ENCODE results near the gene SPSB2.

The SPSB2 gene, protein sequence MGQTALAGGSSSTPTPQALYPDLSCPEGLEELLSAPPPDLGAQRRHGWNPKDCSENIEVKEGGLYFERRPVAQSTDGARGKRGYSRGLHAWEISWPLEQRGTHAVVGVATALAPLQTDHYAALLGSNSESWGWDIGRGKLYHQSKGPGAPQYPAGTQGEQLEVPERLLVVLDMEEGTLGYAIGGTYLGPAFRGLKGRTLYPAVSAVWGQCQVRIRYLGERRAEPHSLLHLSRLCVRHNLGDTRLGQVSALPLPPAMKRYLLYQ

GRCh38 chr12:6873094-6874014, at the start of gene SPSB2:
Gene SPSB2 (minus strand): TSS chr12:6873303. CDS start chr12:6872901, 402 bp downstream.
- Histone ChIP-seq H3K9me3 (ENCODE audit: insufficient read depth, low read depth, low read length) (no peaks in the 10 kb centered on the region), H3K27me3 (ENCODE audit: insufficient read depth, low read length) (no peaks in the 10 kb centered on the region), H3K9ac (ENCODE audit: low read depth, low read length) (peak within 1 kb of the TSS; percentile 95), H3K4me1 (ENCODE audit: insufficient read depth, low read length) (0 out of 2 replicates have a peak, but pooled peaks cover 5% of the 10 kb centered on the region), H3K36me3 (ENCODE audit: insufficient read depth, low read depth, low read length) (peaks cover 33% of the 10 kb centered on the region), H3K4me3 (ENCODE audit: low read length) (peak within 1 kb of the TSS; percentile 96), H3K27ac (ENCODE audit: low read length) (peak within 1 kb of the TSS; percentile 64)

- no peaks in the 10 kb centered on the region for H3K9me3 ChIP-seq (ENCODE audit: insufficient read depth, low read depth, low read length)
- H3K4me1 ChIP-seq (ENCODE audit: insufficient read depth, low read length) = peaks cover 21% of the 10 kb centered on the region; the same call in 1 of the 2 replicates
- H3K4me3 ChIP-seq (ENCODE audit: low read length) = no peak overlapping the region
- no peak overlapping the region for H3K9ac ChIP-seq (ENCODE audit: low read depth, low read length)
- peaks cover 57% of the 10 kb centered on the region for H3K36me3 ChIP-seq (ENCODE audit: insufficient read depth, low read depth, low read length)
- no peaks in the 10 kb centered on the region for H3K27me3 ChIP-seq (ENCODE audit: insufficient read depth, low read length)
- no peak overlapping the region for H3K27ac ChIP-seq (ENCODE audit: low read length)
These were observed 49.2 kb upstream of the SPSB2 start for GRCh38 chr12:6921996-6922946.

DNA sequence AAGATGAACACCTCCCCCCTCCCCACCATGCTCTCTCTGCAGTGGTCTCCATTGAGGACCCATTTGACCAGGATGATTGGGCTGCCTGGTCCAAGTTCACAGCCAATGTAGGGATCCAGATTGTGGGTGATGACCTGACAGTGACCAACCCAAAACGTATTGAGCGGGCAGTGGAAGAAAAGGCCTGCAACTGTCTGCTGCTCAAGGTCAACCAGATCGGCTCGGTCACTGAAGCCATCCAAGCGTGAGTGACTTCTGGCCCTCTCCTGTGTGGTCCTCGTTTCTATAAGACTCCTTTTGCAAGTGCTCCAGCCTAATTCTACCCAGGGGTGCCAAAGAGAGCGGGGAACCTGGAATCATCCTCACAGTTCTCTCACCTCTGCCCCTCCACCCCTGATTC, 48.4 kb upstream of the SPSB2 start:
- H3K9me3 ChIP-seq (ENCODE audit: insufficient read depth, low read depth, low read length) = no peaks in the 10 kb centered on the region
- H3K9ac ChIP-seq (ENCODE audit: low read depth, low read length) = no peak overlapping the region
- H3K4me3 ChIP-seq (ENCODE audit: low read length) = no peak overlapping the region
- peaks cover 65% of the 10 kb centered on the region for H3K36me3 ChIP-seq (ENCODE audit: insufficient read depth, low read depth, low read length)
- H3K4me1 ChIP-seq (ENCODE audit: insufficient read depth, low read length) = peaks cover 14% of the 10 kb centered on the region; the same call in 1 of the 2 replicates
- H3K27ac ChIP-seq (ENCODE audit: low read length) = no peak overlapping the region
- H3K27me3 ChIP-seq (ENCODE audit: insufficient read depth, low read length) = no peaks in the 10 kb centered on the region

- no peak overlapping the region for H3K4me3 ChIP-seq (ENCODE audit: low read length)
- H3K4me1 ChIP-seq (ENCODE audit: insufficient read depth, low read length) = peaks cover 3% of the 10 kb centered on the region; the same call in 1 of the 2 replicates
- no peak overlapping the region for H3K27ac ChIP-seq (ENCODE audit: low read length)
- H3K27me3 ChIP-seq (ENCODE audit: insufficient read depth, low read length) = no peaks in the 10 kb centered on the region
- no peak overlapping the region for H3K9ac ChIP-seq (ENCODE audit: low read depth, low read length)
- peaks cover 73% of the 10 kb centered on the region for H3K36me3 ChIP-seq (ENCODE audit: insufficient read depth, low read depth, low read length)
- no peaks in the 10 kb centered on the region for H3K9me3 ChIP-seq (ENCODE audit: insufficient read depth, low read depth, low read length)
These were observed 46.5 kb upstream of the SPSB2 start for GRCh38 chr12:6919588-6919987.

- Histone ChIP-seq H3K27ac (ENCODE audit: low read length) (no peak overlapping the region), H3K36me3 (ENCODE audit: insufficient read depth, low read depth, low read length) (peaks cover 59% of the 10 kb centered on the region), H3K27me3 (ENCODE audit: insufficient read depth, low read length) (peaks cover 5% of the 10 kb centered on the region), H3K9me3 (ENCODE audit: insufficient read depth, low read depth, low read length) (no peaks in the 10 kb centered on the region), H3K4me3 (ENCODE audit: low read length) (no peak overlapping the region), H3K4me1 (ENCODE audit: insufficient read depth, low read length) (peaks cover 4% of the 10 kb centered on the region; the same call in 1 of the 2 replicates), H3K9ac (ENCODE audit: low read depth, low read length) (no peak overlapping the region)
These were observed 44.6 kb upstream of the SPSB2 start for GRCh38 chr12:6917491-6918231.

- Histone ChIP-seq H3K36me3 (ENCODE audit: insufficient read depth, low read depth, low read length) (peaks cover 48% of the 10 kb centered on the region), H3K27me3 (ENCODE audit: insufficient read depth, low read length) (peaks cover 5% of the 10 kb centered on the region), H3K4me1 (ENCODE audit: insufficient read depth, low read length) (peaks cover 4% of the 10 kb centered on the region; the same call in 1 of the 2 replicates), H3K27ac (ENCODE audit: low read length) (no peak overlapping the region), H3K9me3 (ENCODE audit: insufficient read depth, low read depth, low read length) (no peaks in the 10 kb centered on the region), H3K9ac (ENCODE audit: low read depth, low read length) (no peak overlapping the region), H3K4me3 (ENCODE audit: low read length) (no peak overlapping the region)
These were observed 43.5 kb upstream of the SPSB2 start for GRCh38 chr12:6916426-6917200.

DNA sequence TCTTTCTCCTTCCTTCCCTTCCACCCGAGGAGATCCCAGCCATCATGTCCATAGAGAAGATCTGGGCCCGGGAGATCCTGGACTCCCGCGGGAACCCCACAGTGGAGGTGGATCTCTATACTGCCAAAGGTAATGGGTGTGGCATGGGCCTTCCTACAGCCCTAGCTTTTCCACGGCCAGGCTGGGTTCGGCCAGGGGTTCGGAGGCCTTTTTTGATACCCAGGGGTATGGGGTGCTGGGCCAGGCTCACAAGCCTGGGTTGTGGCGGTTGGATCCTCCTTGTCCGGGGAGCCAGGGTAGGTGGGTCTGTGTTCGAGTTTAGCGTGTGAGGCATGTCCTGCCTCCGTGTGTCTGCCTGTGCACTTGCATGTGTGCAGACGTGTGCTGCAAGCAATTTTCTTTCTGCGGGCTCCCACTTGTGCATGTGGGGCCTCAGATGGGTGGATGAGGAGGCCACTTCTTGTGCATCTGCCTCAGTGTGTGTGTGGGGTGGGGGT, 42.7 kb upstream of the SPSB2 start:
- H3K9me3 ChIP-seq (ENCODE audit: insufficient read depth, low read depth, low read length) = no peaks in the 10 kb centered on the region
- H3K27ac ChIP-seq (ENCODE audit: low read length) = no peak overlapping the region
- H3K27me3 ChIP-seq (ENCODE audit: insufficient read depth, low read length) = peaks cover 5% of the 10 kb centered on the region
- H3K4me3 ChIP-seq (ENCODE audit: low read length) = peak overlapping the region; percentile 81
- H3K36me3 ChIP-seq (ENCODE audit: insufficient read depth, low read depth, low read length) = peaks cover 40% of the 10 kb centered on the region
- peaks cover 4% of the 10 kb centered on the region; the same call in 1 of the 2 replicates for H3K4me1 ChIP-seq (ENCODE audit: insufficient read depth, low read length)
- H3K9ac ChIP-seq (ENCODE audit: low read depth, low read length) = no peak overlapping the region

- Histone ChIP-seq H3K9me3 (ENCODE audit: insufficient read depth, low read depth, low read length) (no peaks in the 10 kb centered on the region), H3K9ac (ENCODE audit: low read depth, low read length) (peak overlapping the region; percentile 75), H3K4me1 (ENCODE audit: insufficient read depth, low read length) (peaks cover 4% of the 10 kb centered on the region; the same call in 1 of the 2 replicates), H3K27me3 (ENCODE audit: insufficient read depth, low read length) (peaks cover 5% of the 10 kb centered on the region), H3K27ac (ENCODE audit: low read length) (no peak overlapping the region), H3K36me3 (ENCODE audit: insufficient read depth, low read depth, low read length) (peaks cover 38% of the 10 kb centered on the region), H3K4me3 (ENCODE audit: low read length) (peak overlapping the region; percentile 81)
These were observed 42.1 kb upstream of the SPSB2 start for GRCh38 chr12:6914947-6915788.

GRCh38 chr12:6914246-6914946, 41.3 kb upstream of the SPSB2 start, which contains the start of gene ENO2:
Gene ENO2 (plus strand): TSS chr12:6914580. CDS start chr12:6915833, 1,253 bp downstream.
- H3K4me3 ChIP-seq (ENCODE audit: low read length) = peak within 1 kb of the TSS; percentile 81
- peak within 1 kb of the TSS; percentile 75 for H3K9ac ChIP-seq (ENCODE audit: low read depth, low read length)
- H3K27ac ChIP-seq (ENCODE audit: low read length) = no peak within 1 kb of the TSS
- peaks cover 5% of the 10 kb centered on the region for H3K27me3 ChIP-seq (ENCODE audit: insufficient read depth, low read length)
- peaks cover 4% of the 10 kb centered on the region; the same call in 1 of the 2 replicates for H3K4me1 ChIP-seq (ENCODE audit: insufficient read depth, low read length)
- peaks cover 30% of the 10 kb centered on the region for H3K36me3 ChIP-seq (ENCODE audit: insufficient read depth, low read depth, low read length)
- H3K9me3 ChIP-seq (ENCODE audit: insufficient read depth, low read depth, low read length) = no peaks in the 10 kb centered on the region

Data from iPS-20b (cell line).